ENCODE data around the gene ZNF416.

Gene ZNF416

DNA sequence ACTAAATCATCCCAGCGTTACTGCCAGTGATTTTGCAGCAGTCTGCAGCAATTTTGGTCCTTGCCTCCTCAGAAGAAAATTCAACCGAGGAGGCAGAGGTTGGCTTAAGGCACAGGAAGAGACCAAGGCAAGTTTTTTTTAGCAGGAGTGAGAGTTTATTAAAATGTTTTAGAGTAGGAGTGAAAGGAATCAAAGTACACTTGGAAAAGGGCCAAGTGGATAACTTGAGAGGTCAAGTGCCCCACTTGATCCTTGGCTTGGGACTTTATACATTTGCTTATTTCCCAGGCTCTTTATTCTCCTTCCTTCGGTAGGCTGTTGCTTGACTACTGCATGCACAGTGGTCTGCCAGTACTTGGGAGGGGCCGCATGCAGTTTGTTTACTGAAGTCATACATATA lies 32.4 kb upstream of the ZNF416 start:
- no peak for ATAC-seq
- no peak for TF ChIP-seq ZFP3 (CRISPR knock-in tag; IDR thresholded peaks at IDR 0.05)
- no peak for TF ChIP-seq ZC3H10 (CRISPR knock-in tag; IDR thresholded peaks at IDR 0.05)
- TF ChIP-seq ZNF8 (CRISPR knock-in tag; IDR thresholded peaks at IDR 0.05): no peak

DNA sequence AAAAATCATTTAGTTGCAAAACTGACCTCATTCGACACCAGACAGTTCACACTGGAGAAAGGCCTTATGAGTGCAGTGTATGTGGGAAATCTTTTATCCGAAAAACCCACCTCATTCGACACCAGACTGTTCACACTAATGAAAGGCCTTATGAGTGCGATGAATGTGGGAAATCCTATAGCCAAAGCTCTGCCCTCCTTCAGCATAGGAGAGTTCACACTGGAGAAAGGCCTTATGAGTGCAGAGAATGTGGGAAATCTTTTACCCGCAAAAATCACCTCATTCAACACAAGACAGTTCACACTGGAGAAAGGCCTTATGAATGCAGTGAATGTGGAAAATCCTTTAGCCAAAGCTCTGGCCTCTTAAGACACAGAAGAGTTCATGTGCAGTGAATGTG lies 28.2 kb upstream of the ZNF416 start:
- TF ChIP-seq ZNF8 (CRISPR knock-in tag; IDR thresholded peaks at IDR 0.05) (no peak), TCF4 (CRISPR knock-in tag; IDR thresholded peaks at IDR 0.05; ENCODE audit: borderline replicate concordance) (no peak), ZNF70 (CRISPR knock-in tag; IDR thresholded peaks at IDR 0.05) (no peak), ESRRG (CRISPR knock-in tag; IDR thresholded peaks at IDR 0.05) (no peak), TOX (CRISPR knock-in tag; IDR thresholded peaks at IDR 0.05; ENCODE audit: borderline replicate concordance) (no peak), BACH2 (CRISPR knock-in tag; IDR thresholded peaks at IDR 0.05; ENCODE audit: borderline replicate concordance) (no peak), GLIS3 (CRISPR knock-in tag; IDR thresholded peaks at IDR 0.05) (no peak), ISL1 (CRISPR knock-in tag; IDR thresholded peaks at IDR 0.05) (no peak), CSDC2 (CRISPR knock-in tag; IDR thresholded peaks at IDR 0.05) (no peak)
- TF ChIP-seq, protein P1, sequence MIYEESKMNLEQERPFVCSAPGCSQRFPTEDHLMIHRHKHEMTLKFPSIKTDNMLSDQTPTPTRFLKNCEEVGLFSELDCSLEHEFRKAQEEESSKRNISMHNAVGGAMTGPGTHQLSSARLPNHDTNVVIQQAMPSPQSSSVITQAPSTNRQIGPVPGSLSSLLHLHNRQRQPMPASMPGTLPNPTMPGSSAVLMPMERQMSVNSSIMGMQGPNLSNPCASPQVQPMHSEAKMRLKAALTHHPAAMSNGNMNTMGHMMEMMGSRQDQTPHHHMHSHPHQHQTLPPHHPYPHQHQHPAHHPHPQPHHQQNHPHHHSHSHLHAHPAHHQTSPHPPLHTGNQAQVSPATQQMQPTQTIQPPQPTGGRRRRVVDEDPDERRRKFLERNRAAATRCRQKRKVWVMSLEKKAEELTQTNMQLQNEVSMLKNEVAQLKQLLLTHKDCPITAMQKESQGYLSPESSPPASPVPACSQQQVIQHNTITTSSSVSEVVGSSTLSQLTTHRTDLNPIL (CRISPR knock-in tag; IDR thresholded peaks at IDR 0.05; ENCODE audit: low read depth): no peak
- no peak for ATAC-seq

DNA sequence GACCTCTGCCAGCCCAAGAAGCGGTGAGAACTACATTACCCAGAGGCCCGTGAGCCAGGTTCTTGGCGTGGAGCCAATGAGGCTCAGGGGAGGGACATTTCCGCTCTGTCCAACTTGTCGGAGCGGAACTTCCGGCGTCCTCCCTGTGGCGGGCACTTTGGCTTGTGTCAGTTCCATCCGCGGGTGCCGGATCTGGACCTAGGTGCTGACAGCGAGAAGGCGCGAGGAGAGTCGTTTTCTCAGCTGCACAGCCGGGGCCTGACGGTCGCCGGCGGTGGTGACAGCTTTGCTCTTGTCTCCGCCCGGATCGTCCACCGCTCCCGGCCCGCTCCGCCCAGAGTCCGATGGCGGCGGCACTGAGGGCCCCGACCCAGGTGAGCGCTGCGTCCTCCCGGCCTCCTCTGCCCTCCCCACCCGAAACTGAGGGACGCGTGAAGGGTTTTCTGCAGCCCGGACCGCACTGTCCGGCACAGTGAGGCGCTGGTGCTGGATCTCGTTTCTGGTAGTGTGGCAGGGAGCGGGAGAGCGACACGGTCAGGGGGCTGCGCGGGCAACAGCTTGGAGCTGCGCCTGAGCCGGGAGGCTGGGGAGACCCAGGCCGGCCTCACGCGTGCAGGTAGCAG lies 21.2 kb upstream of the ZNF416 start, which contains the start of gene ZNF530:
Gene ZNF530, plus strand, starts transcription at position 125 of the 623 bp plus-strand sequence. CDS start 4,461 bp downstream, outside the sequence.
- TF ChIP-seq OSR1 (CRISPR knock-in tag; IDR thresholded peaks at IDR 0.05): no peak
- TF ChIP-seq CSDC2 (CRISPR knock-in tag; IDR thresholded peaks at IDR 0.05): no peak
- no peak for TF ChIP-seq ZC3H10 (CRISPR knock-in tag; IDR thresholded peaks at IDR 0.05)
- TF ChIP-seq, protein P2, sequence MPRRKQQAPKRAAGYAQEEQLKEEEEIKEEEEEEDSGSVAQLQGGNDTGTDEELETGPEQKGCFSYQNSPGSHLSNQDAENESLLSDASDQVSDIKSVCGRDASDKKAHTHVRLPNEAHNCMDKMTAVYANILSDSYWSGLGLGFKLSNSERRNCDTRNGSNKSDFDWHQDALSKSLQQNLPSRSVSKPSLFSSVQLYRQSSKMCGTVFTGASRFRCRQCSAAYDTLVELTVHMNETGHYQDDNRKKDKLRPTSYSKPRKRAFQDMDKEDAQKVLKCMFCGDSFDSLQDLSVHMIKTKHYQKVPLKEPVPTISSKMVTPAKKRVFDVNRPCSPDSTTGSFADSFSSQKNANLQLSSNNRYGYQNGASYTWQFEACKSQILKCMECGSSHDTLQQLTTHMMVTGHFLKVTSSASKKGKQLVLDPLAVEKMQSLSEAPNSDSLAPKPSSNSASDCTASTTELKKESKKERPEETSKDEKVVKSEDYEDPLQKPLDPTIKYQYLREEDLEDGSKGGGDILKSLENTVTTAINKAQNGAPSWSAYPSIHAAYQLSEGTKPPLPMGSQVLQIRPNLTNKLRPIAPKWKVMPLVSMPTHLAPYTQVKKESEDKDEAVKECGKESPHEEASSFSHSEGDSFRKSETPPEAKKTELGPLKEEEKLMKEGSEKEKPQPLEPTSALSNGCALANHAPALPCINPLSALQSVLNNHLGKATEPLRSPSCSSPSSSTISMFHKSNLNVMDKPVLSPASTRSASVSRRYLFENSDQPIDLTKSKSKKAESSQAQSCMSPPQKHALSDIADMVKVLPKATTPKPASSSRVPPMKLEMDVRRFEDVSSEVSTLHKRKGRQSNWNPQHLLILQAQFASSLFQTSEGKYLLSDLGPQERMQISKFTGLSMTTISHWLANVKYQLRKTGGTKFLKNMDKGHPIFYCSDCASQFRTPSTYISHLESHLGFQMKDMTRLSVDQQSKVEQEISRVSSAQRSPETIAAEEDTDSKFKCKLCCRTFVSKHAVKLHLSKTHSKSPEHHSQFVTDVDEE (CRISPR knock-in tag; IDR thresholded peaks at IDR 0.05): no peak
- ATAC-seq: peak; percentile 100

DNA sequence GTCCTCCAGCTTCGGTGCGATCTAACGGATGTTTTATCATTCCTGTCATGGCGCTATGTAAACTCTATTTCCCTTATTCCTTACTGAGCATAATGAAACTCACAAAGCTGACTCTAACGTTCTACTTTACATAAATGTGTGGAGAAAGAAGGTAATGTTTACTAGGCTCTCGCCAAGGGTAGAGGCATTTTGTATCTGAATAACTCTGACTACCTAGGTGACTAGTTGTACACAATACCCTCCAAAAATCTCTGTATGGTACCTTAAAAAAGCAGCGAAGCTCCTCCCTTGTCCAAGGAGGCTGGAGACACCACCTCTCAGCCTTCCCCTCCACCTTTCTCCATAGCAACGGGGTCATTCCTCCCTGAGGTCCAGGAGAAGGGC lies 20.7 kb upstream of the ZNF416 start:
- no peak for ATAC-seq
- no peak for TF ChIP-seq RARB (CRISPR knock-in tag; IDR thresholded peaks at IDR 0.05)
- no peak for TF ChIP-seq ZNF565 (CRISPR knock-in tag; conservative IDR thresholded peaks at IDR 0.05; ENCODE audit: low read depth)
- TF ChIP-seq OSR1 (CRISPR knock-in tag; IDR thresholded peaks at IDR 0.05): no peak
- TF ChIP-seq, protein P3, sequence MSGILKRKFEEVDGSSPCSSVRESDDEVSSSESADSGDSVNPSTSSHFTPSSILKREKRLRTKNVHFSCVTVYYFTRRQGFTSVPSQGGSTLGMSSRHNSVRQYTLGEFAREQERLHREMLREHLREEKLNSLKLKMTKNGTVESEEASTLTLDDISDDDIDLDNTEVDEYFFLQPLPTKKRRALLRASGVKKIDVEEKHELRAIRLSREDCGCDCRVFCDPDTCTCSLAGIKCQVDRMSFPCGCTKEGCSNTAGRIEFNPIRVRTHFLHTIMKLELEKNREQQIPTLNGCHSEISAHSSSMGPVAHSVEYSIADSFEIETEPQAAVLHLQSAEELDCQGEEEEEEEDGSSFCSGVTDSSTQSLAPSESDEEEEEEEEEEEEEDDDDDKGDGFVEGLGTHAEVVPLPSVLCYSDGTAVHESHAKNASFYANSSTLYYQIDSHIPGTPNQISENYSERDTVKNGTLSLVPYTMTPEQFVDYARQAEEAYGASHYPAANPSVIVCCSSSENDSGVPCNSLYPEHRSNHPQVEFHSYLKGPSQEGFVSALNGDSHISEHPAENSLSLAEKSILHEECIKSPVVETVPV (CRISPR knock-in tag; IDR thresholded peaks at IDR 0.05): no peak
- TF ChIP-seq GLIS3 (CRISPR knock-in tag; IDR thresholded peaks at IDR 0.05): no peak
- TF ChIP-seq ESRRG (CRISPR knock-in tag; IDR thresholded peaks at IDR 0.05): no peak
- TF ChIP-seq, protein P1 (CRISPR knock-in tag; IDR thresholded peaks at IDR 0.05; ENCODE audit: low read depth): no peak
- TF ChIP-seq, protein P4, sequence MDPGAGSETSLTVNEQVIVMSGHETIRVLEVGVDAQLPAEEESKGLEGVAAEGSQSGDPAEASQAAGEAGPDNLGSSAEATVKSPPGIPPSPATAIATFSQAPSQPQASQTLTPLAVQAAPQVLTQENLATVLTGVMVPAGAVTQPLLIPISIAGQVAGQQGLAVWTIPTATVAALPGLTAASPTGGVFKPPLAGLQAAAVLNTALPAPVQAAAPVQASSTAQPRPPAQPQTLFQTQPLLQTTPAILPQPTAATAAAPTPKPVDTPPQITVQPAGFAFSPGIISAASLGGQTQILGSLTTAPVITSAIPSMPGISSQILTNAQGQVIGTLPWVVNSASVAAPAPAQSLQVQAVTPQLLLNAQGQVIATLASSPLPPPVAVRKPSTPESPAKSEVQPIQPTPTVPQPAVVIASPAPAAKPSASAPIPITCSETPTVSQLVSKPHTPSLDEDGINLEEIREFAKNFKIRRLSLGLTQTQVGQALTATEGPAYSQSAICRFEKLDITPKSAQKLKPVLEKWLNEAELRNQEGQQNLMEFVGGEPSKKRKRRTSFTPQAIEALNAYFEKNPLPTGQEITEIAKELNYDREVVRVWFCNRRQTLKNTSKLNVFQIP (CRISPR knock-in tag; IDR thresholded peaks at IDR 0.05; ENCODE audit: borderline replicate concordance, low read depth): no peak
- TF ChIP-seq ISL1 (CRISPR knock-in tag; IDR thresholded peaks at IDR 0.05): no peak
- TF ChIP-seq TOX (CRISPR knock-in tag; IDR thresholded peaks at IDR 0.05; ENCODE audit: borderline replicate concordance): no peak
- TF ChIP-seq ZFP30 (CRISPR knock-in tag; IDR thresholded peaks at IDR 0.05): no peak
- no peak for TF ChIP-seq ZNF8 (CRISPR knock-in tag; IDR thresholded peaks at IDR 0.05)
- TF ChIP-seq, protein P2 (CRISPR knock-in tag; IDR thresholded peaks at IDR 0.05): no peak
- TF ChIP-seq ZC3H10 (CRISPR knock-in tag; IDR thresholded peaks at IDR 0.05): no peak

Measured in SK-N-SH treated with all-trans-retinoic acid at 6 μM for 48 hours (cell line).